ENCODE measurements around the gene KLRB1. TPM values are rescaled to one million over a fixed set of nuclear protein-coding genes. Genes with fewer than 3 reads are reported as not detected.

The KLRB1 gene
- total RNA-seq, 1 donor from 2014 or later = 0.19 TPM

- no peak overlapping the region for H3K4me3 ChIP-seq
- H3K27me3 ChIP-seq (ENCODE audit: low read depth) = no peaks in the 10 kb centered on the region
- no peak for DNase-seq
- H3K27ac ChIP-seq (replicated peaks) = no peak overlapping the region
- no peaks in the 10 kb centered on the region for H3K9me3 ChIP-seq (replicated peaks)
- TF ChIP-seq CTCF (IDR thresholded peaks at IDR 0.05; ENCODE audit: borderline replicate concordance) = no peak
- H3K36me3 ChIP-seq = no peaks in the 10 kb centered on the region
- intact Hi-C loops (cut with micrococcal nuclease) = no loop called here
- no peaks in the 10 kb centered on the region for H3K4me1 ChIP-seq
Observed at GRCh38 chr12:9640024-9640423, 32.3 kb upstream of the KLRB1 start.

GRCh38 chr12:9636851-9637206 is 29.1 kb upstream of the KLRB1 start:
- no peak for DNase-seq
- Histone ChIP-seq H3K9me3 (replicated peaks) (no peaks in the 10 kb centered on the region), H3K4me3 (no peak overlapping the region), H3K36me3 (no peaks in the 10 kb centered on the region), H3K27ac (replicated peaks) (no peak overlapping the region), H3K4me1 (no peaks in the 10 kb centered on the region), H3K27me3 (ENCODE audit: low read depth) (no peaks in the 10 kb centered on the region)
- no peak for TF ChIP-seq CTCF (IDR thresholded peaks at IDR 0.05; ENCODE audit: borderline replicate concordance)
- intact Hi-C loops (cut with micrococcal nuclease) = no loop called here

- H3K27me3 ChIP-seq (ENCODE audit: low read depth) = no peaks in the 10 kb centered on the region
- H3K27ac ChIP-seq (replicated peaks) = no peak overlapping the region
- TF ChIP-seq CTCF (IDR thresholded peaks at IDR 0.05; ENCODE audit: borderline replicate concordance) = no peak
- no peaks in the 10 kb centered on the region for H3K9me3 ChIP-seq (replicated peaks)
- no peak for DNase-seq
- H3K4me3 ChIP-seq = no peak overlapping the region
- H3K4me1 ChIP-seq = no peaks in the 10 kb centered on the region
- intact Hi-C loops (cut with micrococcal nuclease) = no loop called here
- H3K36me3 ChIP-seq = no peaks in the 10 kb centered on the region
Observed at GRCh38 chr12:9636150-9636850, 28.6 kb upstream of the KLRB1 start.

GRCh38 chr12:9634969-9635754 is 27.4 kb upstream of the KLRB1 start:
- Histone ChIP-seq H3K27ac (replicated peaks) (no peak overlapping the region), H3K27me3 (ENCODE audit: low read depth) (no peaks in the 10 kb centered on the region), H3K4me3 (no peak overlapping the region), H3K9me3 (replicated peaks) (no peaks in the 10 kb centered on the region), H3K36me3 (no peaks in the 10 kb centered on the region), H3K4me1 (no peaks in the 10 kb centered on the region)
- no peak for TF ChIP-seq CTCF (IDR thresholded peaks at IDR 0.05; ENCODE audit: borderline replicate concordance)
- intact Hi-C loops (cut with micrococcal nuclease) = loop anchor here (5.0 kb wide), 1 partner anchor 72 kb away; no protein-coding TSS in a partner anchor
- no peak for DNase-seq

GRCh38 chr12:9634177-9634803 is 26.6 kb upstream of the KLRB1 start:
- Histone ChIP-seq H3K27me3 (ENCODE audit: low read depth) (no peaks in the 10 kb centered on the region), H3K9me3 (replicated peaks) (no peaks in the 10 kb centered on the region), H3K4me3 (no peak overlapping the region), H3K27ac (replicated peaks) (no peak overlapping the region), H3K36me3 (no peaks in the 10 kb centered on the region), H3K4me1 (no peaks in the 10 kb centered on the region)
- peak; percentile 75 for TF ChIP-seq CTCF (IDR thresholded peaks at IDR 0.05; ENCODE audit: borderline replicate concordance)
- intact Hi-C loops (cut with micrococcal nuclease) = loop anchor here (5.0 kb wide), 1 partner anchor 73 kb away; no protein-coding TSS in a partner anchor
- DNase-seq = no peak
